GM18505 (cell line): ENCODE results near the gene SYK.
"Not testable (repeated sequence)": the region's sequence is repeated elsewhere in the genome, so short reads cannot be mapped to it uniquely, and the experiment has no call there.

ENCODE experiments used
- ATAC-seq: cut with Tn5 transposase; IDR thresholded peaks from one replicate; pipeline ENCODE4 v1.9.1; 2021; ENCODE audit not compliant: unreplicated experiment
- POLR2A ChIP-seq: IDR thresholded peaks from 4 replicates; pipeline ENCODE4 v1.6.1; 2011; ENCODE audit warnings: borderline replicate concordance; ENCODE audit not compliant: insufficient read depth, insufficient read length; ENCODE audit errors: extremely low read depth

The SYK gene

GRCh38 chr9:90783964-90784363 is 17.7 kb upstream of the SYK start:
- no peak for ATAC-seq
- no peak for TF ChIP-seq POLR2A

GRCh38 chr9:90787771-90788460 is 13.7 kb upstream of the SYK start:
- no peak for ATAC-seq

GRCh38 chr9:90788527-90788926 is 13.1 kb upstream of the SYK start:
- ATAC-seq: not testable (repeated sequence)

More at GRCh38 chr9:90787771-90788460, 13.7 kb upstream of the SYK start:
- TF ChIP-seq POLR2A: no peak

- TF ChIP-seq POLR2A: no peak
- ATAC-seq: no peak
Observed at GRCh38 chr9:90789408-90789807, 12.2 kb upstream of the SYK start.

GRCh38 chr9:90789862-90790261 is 11.8 kb upstream of the SYK start:
- TF ChIP-seq POLR2A: no peak
- no peak for ATAC-seq

GRCh38 chr9:90793024-90793423 is 8.6 kb upstream of the SYK start:
- ATAC-seq: not testable (repeated sequence)

- no peak for TF ChIP-seq POLR2A
- ATAC-seq: no peak
Observed at GRCh38 chr9:90793729-90794128, 7.9 kb upstream of the SYK start.

- no peak for ATAC-seq
Observed at GRCh38 chr9:90795084-90795483, 6.5 kb upstream of the SYK start.

GRCh38 chr9:90795871-90796317 is 5.7 kb upstream of the SYK start:
- no peak for ATAC-seq
- no peak for TF ChIP-seq POLR2A

More at GRCh38 chr9:90795084-90795483, 6.5 kb upstream of the SYK start:
- TF ChIP-seq POLR2A: no peak

- ATAC-seq: no peak
- no peak for TF ChIP-seq POLR2A
Observed at GRCh38 chr9:90799271-90799852, 2.3 kb upstream of the SYK start.

GRCh38 chr9:90801973-90802322 is 329 bp downstream of the SYK start:
- no peak for TF ChIP-seq POLR2A
- ATAC-seq: peak; percentile 15

- ATAC-seq: no peak
- no peak for TF ChIP-seq POLR2A
Observed at GRCh38 chr9:90802386-90802985, 867 bp downstream of the SYK start.

GRCh38 chr9:90803860-90804593 is 2.4 kb downstream of the SYK start:
- ATAC-seq: no peak
- no peak for TF ChIP-seq POLR2A
